HPDE6-E6E7 (cell line): ENCODE data around the gene SLC2A2.

Source experiments
- DNase-seq: peaks from one replicate; pipeline ENCODE4 v3.0.0; 2011; ENCODE audit warnings: missing footprints; ENCODE audit errors: extremely low spot score

SLC2A2 gene

GRCh38 chr3:171028779-171029232 is 2.3 kb upstream of the SLC2A2 start:
- DNase-seq = no peak

DNA sequence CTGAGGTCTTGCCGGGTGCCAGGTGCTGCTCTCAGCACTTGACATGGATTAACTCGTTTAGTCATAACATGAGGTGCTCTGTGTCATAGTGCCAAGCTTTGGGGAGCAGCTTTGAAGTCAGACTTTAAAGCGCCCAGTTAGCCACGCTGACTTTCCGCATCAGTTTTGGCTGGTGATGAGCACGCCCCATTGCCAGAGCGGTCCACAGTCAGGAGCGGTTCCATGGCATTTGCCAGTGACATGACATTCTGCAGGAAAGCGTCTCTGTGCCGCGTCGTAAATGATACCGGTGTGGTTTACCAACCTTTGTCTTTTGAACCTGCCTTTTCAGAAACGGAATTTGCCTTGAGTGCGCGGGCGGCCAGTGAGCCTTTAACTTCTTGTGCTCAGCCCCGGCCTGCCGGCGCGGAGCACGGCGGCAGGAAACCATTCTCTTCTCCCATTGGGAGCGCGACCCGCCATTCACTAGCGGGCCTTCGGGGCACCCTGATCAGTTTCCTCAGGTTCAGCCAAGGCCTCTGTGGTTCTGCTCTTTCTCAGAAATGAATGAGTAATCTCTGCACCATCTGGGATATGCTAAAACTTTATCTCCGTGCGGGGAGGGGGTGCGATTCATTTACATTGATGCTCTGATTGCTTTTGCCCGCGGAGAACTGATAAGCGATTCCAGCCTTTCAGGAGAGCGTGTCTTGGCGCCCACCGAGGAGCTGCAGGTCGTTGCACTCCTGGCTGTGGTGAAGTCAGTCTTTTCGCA is 1.7 kb upstream of the SLC2A2 start:
- peak; percentile 42 for DNase-seq

GRCh38 chr3:171023566-171023965 is 3.0 kb downstream of the SLC2A2 start:
- DNase-seq = no peak

DNA sequence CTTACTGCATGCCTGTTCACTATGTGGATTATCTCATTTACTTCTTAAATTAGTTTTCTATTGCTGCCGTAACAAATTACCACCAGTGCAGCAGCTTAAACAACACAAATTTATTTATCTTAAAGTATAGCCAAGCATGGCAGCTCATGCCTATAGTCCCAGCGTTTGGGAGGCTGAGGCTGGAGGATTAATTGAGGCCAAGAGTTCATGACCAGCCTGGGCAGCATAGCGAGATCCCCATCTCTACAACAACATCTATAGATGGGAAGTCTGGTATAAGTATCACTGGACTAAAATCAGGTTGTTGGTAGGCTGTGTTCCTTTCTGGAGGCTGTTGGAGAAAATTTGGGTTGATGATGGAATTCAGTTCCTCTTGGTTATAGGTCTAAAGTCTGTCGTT is 5.1 kb downstream of the SLC2A2 start:
- no peak for DNase-seq

GRCh38 chr3:171018156-171018935 is 8.2 kb downstream of the SLC2A2 start:
- DNase-seq = no peak

GRCh38 chr3:171013822-171014748 is 12.4 kb downstream of the SLC2A2 start:
- DNase-seq = no peak

DNA sequence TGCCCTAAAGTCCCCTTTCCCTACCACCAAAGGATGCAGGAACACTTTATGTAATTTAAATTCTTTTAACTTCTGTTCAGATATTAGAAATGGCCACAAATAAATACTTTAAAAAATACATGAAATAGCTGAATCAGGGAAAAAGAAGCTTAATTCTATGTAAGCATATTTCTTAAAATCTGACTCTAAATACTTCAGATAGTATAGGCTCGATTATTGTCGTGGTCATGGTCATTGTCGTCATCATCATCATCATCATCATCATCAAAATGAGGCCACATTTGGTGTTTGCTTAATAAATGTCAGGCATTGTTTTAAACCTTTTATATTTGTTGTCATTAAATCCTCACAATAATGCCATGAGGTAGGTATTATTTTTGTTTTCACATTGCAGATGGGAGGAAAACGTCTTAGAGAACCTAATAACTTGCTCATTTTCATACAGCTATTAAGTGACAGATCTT is 14.6 kb downstream of the SLC2A2 start:
- DNase-seq = no peak

- no peak for DNase-seq
Measured at GRCh38 chr3:171011109-171011872, 15.2 kb downstream of the SLC2A2 start.

DNA sequence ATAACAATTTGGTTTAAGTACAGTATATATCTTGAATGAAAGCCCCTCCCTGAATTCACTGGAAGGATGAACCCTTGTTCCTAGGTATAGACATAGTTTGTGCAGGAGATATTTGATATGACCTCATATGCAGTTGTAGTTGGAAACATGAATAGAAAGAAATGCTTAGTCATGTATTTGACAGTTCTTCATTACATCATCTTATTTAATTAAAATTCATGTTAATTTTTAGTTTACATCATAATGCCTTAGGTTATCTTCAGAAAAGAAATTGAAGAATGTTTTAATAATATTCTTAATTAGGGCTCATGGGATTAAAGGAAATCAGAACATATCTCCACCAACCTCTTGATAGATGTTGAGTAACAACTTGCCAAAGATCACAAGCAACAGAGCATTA is 19.2 kb downstream of the SLC2A2 start:
- no peak for DNase-seq

DNA sequence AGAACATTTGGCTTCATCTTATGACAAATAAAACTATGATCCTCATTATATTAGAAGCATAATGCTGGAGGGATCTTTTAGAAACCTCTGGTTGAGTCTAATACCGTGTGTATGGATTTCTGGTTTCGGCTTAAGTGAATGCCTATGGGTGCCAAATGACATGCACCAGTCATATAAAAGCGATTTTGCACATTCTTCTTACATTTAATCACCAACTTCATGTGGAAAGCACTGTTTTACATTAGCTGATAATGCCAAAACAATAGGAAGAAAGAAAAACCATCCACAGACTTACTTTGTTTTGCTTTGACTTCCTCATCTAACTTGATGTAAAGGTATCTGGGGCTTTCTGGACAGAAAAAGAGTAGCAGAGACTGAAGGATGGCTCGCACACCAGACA is 20.9 kb downstream of the SLC2A2 start:
- DNase-seq = no peak

GRCh38 chr3:171001957-171002694 is 24.4 kb downstream of the SLC2A2 start:
- DNase-seq = no peak

DNA sequence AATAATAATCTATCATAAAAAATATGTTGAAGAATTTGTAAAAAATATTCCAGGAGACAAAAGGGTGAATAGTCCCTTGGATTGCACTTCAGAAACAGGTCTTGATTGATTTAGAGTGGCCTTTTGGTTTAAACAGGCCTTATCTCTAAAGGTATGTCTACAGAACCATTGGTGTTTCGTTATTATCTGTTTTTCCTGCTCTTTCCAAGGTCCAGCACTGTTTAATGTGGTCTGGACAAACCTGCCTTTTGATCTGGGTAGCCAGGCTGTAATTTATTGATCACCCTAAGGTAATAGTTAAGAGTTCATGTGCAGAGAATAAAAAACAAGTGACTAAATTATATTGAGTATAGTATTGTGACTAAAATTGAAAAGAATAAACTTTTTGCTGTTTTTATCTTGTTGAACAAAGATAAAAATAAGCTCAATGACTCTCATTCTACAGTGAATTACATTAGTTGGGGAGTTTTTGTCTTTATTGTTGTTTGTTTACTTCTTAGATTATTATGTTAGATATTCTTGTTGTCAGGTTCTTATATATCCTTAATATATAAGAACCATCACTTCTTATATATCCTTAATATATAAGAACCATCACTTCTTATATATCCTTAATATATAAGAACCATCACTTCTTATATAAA is 25.1 kb downstream of the SLC2A2 start:
- no peak for DNase-seq

GRCh38 chr3:171000281-171000680 is 26.2 kb downstream of the SLC2A2 start:
- no peak for DNase-seq

DNA sequence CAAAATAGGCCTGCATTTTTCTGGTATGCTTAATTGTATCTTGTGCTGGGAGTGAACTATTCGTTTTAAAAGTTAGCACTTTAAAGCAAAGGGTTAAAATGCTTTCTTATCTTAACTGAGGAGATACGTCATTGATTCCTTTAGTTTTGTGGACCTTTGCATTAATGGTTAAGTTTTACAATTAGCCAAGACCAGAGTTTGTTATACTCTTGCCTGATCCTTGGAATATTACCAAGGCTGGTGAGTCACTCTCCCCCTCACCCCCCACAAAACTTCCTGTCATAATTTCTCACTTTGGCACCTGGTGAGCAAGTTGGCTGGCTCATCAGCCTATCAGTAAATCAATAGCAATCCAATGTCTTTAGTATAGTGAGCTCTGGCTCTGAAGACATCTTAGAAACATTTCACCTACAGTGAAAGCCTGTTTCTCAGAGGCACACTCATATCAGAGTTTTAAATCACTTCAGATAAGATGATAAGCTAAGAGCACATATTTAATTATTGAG is 26.7 kb downstream of the SLC2A2 start:
- peak; percentile 54 for DNase-seq

DNA sequence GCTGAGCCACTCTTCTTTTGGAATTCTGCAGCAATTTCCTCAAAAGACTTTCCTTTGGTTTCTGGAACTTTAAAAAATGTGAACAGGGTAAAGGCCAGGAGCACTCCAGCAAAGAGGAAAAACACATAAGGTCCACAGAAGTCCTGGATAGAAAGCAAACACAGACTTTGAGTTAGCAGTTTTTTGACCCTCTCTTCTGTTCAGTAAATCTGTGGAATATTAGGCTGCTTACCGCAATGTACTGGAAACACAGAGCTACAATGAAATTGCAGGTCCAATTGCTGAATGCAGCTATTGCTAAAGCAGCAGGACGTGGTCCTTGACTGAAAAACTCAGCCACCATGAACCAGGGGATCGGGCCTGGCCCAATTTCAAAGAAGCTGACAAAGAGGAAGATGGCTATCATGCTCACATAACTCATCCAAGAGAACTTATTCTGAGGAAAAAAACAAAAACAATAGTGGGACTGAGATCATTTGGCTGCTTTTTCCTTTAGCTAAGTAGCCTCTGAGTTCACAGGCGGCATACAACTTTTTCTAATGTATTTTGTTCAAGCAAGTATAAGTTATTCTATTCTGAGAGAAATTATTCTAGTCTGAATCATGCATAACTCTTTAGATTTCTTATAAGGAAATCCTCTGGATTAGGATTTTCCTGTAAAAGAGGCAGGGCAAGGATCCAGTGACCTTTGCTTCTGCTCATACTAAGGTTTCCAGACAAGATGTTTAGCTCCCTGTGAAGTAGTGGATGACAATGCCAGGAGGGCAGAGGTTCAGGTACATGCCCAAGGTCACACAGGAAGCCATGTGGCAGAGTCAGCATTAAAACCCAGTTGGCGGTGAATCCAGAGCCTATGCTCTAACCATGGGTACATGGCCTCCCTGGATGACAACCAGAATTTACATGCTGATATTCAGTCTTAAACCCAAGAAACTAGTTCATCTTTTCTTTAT is 28.3 kb downstream of the SLC2A2 start:
- DNase-seq = no peak

GRCh38 chr3:170992854-170993253 is 33.7 kb downstream of the SLC2A2 start:
- no peak for DNase-seq

DNA sequence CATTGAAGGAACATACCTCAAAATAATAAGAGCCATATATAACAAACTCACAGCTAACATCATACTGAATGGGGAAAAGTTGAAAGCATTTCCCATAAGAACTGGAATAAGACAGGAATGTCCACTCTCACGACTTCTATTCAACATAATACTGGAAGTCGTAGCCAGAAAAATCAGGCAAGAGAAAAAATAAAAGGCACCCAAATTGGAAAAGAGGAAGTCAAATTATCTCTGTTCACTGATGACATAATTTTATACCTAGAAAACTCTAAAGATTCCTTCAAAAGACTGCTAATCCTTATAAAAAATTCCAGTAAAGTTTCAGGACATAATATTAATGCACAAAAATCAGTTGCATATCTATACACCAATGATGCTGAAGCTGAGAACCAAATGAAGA is 34.9 kb downstream of the SLC2A2 start:
- DNase-seq = no peak

DNA sequence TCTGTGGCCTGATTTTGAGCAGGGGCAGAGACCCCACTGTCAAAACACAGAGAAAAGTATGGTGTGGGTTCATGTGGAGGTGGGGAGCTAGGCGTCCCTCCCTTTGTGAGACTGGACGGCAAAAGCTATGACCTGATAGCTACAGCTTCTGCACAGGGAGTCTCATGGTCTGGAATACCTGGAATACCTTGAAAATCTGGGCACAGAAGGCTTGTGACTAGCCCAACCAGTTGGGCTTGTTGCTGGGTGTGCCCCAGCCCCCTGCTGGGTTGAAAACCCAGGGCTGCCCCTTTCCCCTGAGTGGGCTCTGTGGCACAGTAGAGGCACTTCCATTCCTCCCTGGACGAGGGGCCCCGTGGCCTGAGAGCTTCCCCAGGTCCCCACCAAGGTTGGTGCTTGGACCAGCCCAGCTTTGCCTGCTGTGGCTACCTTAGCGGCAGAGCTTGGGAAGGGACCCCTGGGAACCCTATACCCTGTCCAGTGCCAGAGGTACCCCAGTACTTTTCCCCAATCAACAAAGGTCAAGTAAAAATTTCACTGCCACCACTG is 37.3 kb downstream of the SLC2A2 start:
- DNase-seq = no peak
